ENCODE data around the gene PMEPA1.

The PMEPA1 gene

DNA sequence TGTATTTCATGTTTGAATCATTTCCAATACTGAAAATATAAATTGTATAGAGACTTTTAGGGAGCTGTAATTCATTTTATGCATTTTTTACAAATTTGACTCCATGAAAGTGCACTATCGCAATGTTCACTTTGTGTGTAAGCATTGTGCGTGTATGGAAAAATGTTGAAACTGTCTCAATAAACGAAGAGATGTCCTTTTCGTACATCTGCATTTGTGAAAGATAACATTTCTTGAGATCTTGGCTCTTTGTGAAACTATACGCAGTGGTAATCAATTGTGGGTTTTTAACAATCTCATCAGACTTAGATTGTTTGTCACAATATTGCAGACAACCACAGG lies 70.9 kb downstream of the PMEPA1 start:
- H3K4me3 ChIP-seq (ENCODE audit: low read depth, low read length): no peak overlapping the region
- no peak overlapping the region for H3K4me2 ChIP-seq (ENCODE audit: low read length)
- no peak overlapping the region for H3K27ac ChIP-seq
- TF ChIP-seq, protein P1, sequence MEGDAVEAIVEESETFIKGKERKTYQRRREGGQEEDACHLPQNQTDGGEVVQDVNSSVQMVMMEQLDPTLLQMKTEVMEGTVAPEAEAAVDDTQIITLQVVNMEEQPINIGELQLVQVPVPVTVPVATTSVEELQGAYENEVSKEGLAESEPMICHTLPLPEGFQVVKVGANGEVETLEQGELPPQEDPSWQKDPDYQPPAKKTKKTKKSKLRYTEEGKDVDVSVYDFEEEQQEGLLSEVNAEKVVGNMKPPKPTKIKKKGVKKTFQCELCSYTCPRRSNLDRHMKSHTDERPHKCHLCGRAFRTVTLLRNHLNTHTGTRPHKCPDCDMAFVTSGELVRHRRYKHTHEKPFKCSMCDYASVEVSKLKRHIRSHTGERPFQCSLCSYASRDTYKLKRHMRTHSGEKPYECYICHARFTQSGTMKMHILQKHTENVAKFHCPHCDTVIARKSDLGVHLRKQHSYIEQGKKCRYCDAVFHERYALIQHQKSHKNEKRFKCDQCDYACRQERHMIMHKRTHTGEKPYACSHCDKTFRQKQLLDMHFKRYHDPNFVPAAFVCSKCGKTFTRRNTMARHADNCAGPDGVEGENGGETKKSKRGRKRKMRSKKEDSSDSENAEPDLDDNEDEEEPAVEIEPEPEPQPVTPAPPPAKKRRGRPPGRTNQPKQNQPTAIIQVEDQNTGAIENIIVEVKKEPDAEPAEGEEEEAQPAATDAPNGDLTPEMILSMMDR (IDR thresholded peaks at IDR 0.05): no peak
- no peaks in the 10 kb centered on the region for H3K79me2 ChIP-seq
- H3K4me1 ChIP-seq: no peaks in the 10 kb centered on the region
- no peaks in the 10 kb centered on the region for H3K27me3 ChIP-seq (ENCODE audit: control insufficient read depth, insufficient read depth, low read length)
- H3K9me3 ChIP-seq (ENCODE audit: control insufficient read depth, low read length): no peaks in the 10 kb centered on the region
- H2AFZ ChIP-seq: no peak overlapping the region
- H3K9ac ChIP-seq: no peak overlapping the region
- H3K36me3 ChIP-seq (ENCODE audit: control insufficient read depth, insufficient read depth, low read length): no peaks in the 10 kb centered on the region

DNA sequence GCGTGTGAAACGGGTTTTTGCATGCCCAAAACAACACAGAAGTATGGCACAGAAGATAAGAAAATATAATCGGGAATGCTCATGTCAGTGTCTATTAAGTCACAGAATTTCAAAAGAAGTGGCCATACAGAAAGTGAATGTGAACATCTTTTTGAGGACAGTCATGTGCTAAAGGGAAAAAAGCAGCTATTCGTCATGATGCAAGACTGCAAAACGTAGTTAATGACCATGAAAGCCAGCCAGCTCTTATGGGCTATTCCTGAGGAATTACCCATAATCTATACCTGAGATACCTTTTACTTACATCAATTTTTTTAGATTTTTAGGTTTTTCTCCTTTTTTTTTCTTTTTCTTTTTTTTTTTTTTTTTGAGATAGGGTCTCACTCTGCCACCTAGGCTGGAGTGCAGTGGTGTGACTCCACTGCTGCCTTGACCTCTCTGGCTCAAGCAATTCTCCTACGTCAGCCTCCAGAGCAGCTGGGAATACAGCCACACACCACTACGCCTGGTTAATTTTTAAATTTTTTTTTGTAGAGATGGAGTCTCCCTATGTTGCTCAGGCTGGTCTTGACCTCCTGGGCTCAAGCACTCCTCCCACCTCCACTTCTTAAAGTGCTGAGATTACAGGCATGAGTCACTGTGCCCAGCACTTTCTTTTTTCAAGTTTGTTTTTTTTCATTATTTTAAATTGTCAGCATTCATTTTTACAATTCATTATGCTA lies 71.5 kb downstream of the PMEPA1 start:
- H3K27me3 ChIP-seq (ENCODE audit: control insufficient read depth, insufficient read depth, low read length): no peaks in the 10 kb centered on the region
- no peak overlapping the region for H3K4me3 ChIP-seq (ENCODE audit: low read depth, low read length)
- no peak overlapping the region for H2AFZ ChIP-seq
- no peaks in the 10 kb centered on the region for H3K36me3 ChIP-seq (ENCODE audit: control insufficient read depth, insufficient read depth, low read length)
- H3K4me1 ChIP-seq: no peaks in the 10 kb centered on the region
- no peaks in the 10 kb centered on the region for H3K9me3 ChIP-seq (ENCODE audit: control insufficient read depth, low read length)
- no peak overlapping the region for H3K27ac ChIP-seq
- H3K9ac ChIP-seq: no peak overlapping the region
- H3K79me2 ChIP-seq: no peaks in the 10 kb centered on the region
- no peak overlapping the region for H3K4me2 ChIP-seq (ENCODE audit: low read length)
- TF ChIP-seq, protein P1 (IDR thresholded peaks at IDR 0.05): no peak

DNA sequence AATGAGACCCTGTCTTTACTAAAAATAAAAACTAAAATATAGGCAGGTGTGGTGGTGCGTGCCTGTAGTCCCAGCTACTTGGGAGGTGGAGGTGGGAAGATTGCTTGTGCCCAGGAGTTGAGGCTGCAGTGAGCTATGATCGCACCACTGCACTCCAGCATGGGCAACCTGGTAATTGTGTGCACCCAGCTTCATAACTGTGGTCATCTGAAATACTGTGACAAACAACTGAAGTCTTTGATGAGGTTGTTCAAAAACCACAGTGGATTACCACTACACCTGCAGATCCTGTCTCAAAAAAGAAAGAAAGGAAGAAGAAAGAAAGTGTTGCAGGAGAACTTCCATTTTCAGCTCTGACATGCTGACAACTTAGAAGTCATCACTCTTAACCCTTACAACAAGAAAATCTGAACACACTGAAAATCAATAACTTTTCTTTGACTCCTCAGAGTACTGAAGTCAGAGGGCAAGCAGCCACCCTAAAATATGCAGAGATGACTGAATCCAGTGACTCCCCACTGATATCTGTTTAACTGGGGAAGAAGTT lies 75.8 kb downstream of the PMEPA1 start:
- no peaks in the 10 kb centered on the region for H3K79me2 ChIP-seq
- H3K4me3 ChIP-seq (ENCODE audit: low read depth, low read length): no peak overlapping the region
- TF ChIP-seq, protein P1 (IDR thresholded peaks at IDR 0.05): no peak
- no peak overlapping the region for H2AFZ ChIP-seq
- no peak overlapping the region for H3K9ac ChIP-seq
- no peaks in the 10 kb centered on the region for H3K27me3 ChIP-seq (ENCODE audit: control insufficient read depth, insufficient read depth, low read length)
- H3K9me3 ChIP-seq (ENCODE audit: control insufficient read depth, low read length): no peaks in the 10 kb centered on the region
- no peaks in the 10 kb centered on the region for H3K36me3 ChIP-seq (ENCODE audit: control insufficient read depth, insufficient read depth, low read length)
- H3K4me2 ChIP-seq (ENCODE audit: low read length): no peak overlapping the region
- H3K4me1 ChIP-seq: no peaks in the 10 kb centered on the region
- no peak overlapping the region for H3K27ac ChIP-seq

DNA sequence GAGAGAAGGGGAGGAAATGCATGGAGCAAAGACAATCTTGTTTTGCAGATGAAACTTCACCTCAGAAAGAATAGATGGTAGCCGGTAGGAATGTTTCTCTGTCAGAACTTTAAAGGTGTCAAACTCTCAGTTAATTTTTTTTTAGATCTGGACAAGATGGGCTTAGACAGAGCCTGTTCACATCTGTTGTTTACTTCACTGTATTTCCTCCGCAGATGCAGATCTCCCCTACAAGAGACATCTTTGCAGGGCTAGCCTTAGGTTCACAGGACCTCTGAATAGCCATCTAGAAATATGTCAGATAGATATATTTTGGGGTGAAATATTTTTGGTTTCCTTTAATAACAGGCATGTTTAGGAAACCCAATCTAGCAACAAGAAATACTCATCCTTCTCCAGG lies 77.5 kb downstream of the PMEPA1 start:
- H2AFZ ChIP-seq: no peak overlapping the region

More for the DNA sequence above, 77.5 kb downstream of the PMEPA1 start:
- TF ChIP-seq, protein P1 (IDR thresholded peaks at IDR 0.05): no peak
- no peak overlapping the region for H3K9ac ChIP-seq
- H3K4me3 ChIP-seq (ENCODE audit: low read depth, low read length): no peak overlapping the region
- H3K36me3 ChIP-seq (ENCODE audit: control insufficient read depth, insufficient read depth, low read length): no peaks in the 10 kb centered on the region
- H3K4me2 ChIP-seq (ENCODE audit: low read length): no peak overlapping the region
- no peaks in the 10 kb centered on the region for H3K4me1 ChIP-seq
- H3K79me2 ChIP-seq: no peaks in the 10 kb centered on the region
- H3K27me3 ChIP-seq (ENCODE audit: control insufficient read depth, insufficient read depth, low read length): no peaks in the 10 kb centered on the region
- H3K27ac ChIP-seq: no peak overlapping the region
- no peaks in the 10 kb centered on the region for H3K9me3 ChIP-seq (ENCODE audit: control insufficient read depth, low read length)
